Colonic mucosa (tissue), 4 donors: ENCODE data around the gene CCDC8. TPM values are rescaled to one million over a fixed set of nuclear protein-coding genes. Genes with fewer than 3 reads are reported as not detected.

Experiments used
- DNase-seq: peaks from one replicate; pipeline ENCODE4 v3.0.0-alpha.2; 2020
- H3K27ac ChIP-seq: fragments of 200-600 bp; one replicate; pipeline ENCODE4 v1.8.0; 2021
- H3K27me3 ChIP-seq: fragments of 200-600 bp; one replicate; pipeline ENCODE4 v1.8.0; 2021
- H3K36me3 ChIP-seq: fragments of 200-600 bp; one replicate; pipeline ENCODE4 v1.8.0; 2021
- H3K4me1 ChIP-seq: fragments of 200-600 bp; one replicate; pipeline ENCODE4 v1.8.0; 2021; ENCODE audit warnings: mild to moderate bottlenecking
- H3K4me3 ChIP-seq: fragments of 200-600 bp; one replicate; pipeline ENCODE4 v1.8.0; 2021
- H3K9ac ChIP-seq, 2 donors: one replicate each; pipeline ENCODE4 v1.7.0; 2013; ENCODE audit warnings: control low read depth in 2 of 2, low read depth in 2 of 2, low read length in 2 of 2
- H3K9me3 ChIP-seq: fragments of 200-600 bp; one replicate; pipeline ENCODE4 v1.8.0; 2021
- intact Hi-C: fragments of 100-400 bp; cut with DNase I; formaldehyde crosslinking; loops from one replicate; pipeline ENCODE4 v1.14.1; 2022
- total RNA-seq, 2 donors: library from RNA; stranded (reverse); fragmentation: NEBNext Ultra II Directional in 1 of 2; extraction: Animal tissue kit (Norgen Biotek cat#: 25700) in 1 of 2; gene quantifications; one replicate each; pipeline ENCODE4 v1.2.1, GENCODE V29; 2021
- TF ChIP-seq, protein P1 (sequence below): fragments of 200-600 bp; IDR thresholded peaks from one replicate; pipeline ENCODE4 v1.8.0; 2022; ENCODE audit warnings: antibody characterized with exemption, mild to moderate bottlenecking
- donor health status: healthy.
- donor health status: DM: no; HTN: no; CAD: no.
- donor health status: DM: no; HTN: no; CAD: no.

CCDC8 gene
- total RNA-seq, 2 donors from 2014 or later = 0.99 to 1.1 TPM

DNA sequence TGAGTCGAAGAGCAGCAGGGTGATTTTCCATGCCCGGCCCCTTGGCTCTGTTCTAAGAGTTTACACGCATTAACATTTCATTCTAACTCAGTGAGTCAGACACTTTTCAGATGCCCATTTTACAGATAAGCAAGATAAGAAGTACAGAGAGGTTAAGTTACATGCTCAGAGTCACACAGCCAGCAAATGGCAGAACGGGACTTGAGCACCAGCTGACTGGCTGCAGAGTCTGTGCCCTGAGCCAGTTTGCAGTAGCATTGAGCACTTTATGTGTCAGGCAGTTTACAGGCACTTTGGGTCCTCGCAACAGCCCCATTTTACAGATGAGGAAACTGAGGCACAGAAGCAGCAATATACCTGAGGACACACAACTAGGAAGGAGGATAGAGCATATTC is 19.0 kb downstream of the CCDC8 start:
- TF ChIP-seq, protein P1, sequence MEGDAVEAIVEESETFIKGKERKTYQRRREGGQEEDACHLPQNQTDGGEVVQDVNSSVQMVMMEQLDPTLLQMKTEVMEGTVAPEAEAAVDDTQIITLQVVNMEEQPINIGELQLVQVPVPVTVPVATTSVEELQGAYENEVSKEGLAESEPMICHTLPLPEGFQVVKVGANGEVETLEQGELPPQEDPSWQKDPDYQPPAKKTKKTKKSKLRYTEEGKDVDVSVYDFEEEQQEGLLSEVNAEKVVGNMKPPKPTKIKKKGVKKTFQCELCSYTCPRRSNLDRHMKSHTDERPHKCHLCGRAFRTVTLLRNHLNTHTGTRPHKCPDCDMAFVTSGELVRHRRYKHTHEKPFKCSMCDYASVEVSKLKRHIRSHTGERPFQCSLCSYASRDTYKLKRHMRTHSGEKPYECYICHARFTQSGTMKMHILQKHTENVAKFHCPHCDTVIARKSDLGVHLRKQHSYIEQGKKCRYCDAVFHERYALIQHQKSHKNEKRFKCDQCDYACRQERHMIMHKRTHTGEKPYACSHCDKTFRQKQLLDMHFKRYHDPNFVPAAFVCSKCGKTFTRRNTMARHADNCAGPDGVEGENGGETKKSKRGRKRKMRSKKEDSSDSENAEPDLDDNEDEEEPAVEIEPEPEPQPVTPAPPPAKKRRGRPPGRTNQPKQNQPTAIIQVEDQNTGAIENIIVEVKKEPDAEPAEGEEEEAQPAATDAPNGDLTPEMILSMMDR = no peak
- Histone ChIP-seq H3K4me1 (no peaks in the 10 kb centered on the region), H3K27me3 (no peaks in the 10 kb centered on the region), H3K27ac (no peak overlapping the region), H3K4me3 (no peak overlapping the region), H3K9me3 (no peaks in the 10 kb centered on the region), H3K9ac (no peak overlapping the region), H3K36me3 (peaks cover 6% of the 10 kb centered on the region)
- DNase-seq = no peak
- intact Hi-C loops = loop anchor here (5.0 kb wide), 2 partner anchors 112 to 123 kb away; no protein-coding TSS in a partner anchor

DNA sequence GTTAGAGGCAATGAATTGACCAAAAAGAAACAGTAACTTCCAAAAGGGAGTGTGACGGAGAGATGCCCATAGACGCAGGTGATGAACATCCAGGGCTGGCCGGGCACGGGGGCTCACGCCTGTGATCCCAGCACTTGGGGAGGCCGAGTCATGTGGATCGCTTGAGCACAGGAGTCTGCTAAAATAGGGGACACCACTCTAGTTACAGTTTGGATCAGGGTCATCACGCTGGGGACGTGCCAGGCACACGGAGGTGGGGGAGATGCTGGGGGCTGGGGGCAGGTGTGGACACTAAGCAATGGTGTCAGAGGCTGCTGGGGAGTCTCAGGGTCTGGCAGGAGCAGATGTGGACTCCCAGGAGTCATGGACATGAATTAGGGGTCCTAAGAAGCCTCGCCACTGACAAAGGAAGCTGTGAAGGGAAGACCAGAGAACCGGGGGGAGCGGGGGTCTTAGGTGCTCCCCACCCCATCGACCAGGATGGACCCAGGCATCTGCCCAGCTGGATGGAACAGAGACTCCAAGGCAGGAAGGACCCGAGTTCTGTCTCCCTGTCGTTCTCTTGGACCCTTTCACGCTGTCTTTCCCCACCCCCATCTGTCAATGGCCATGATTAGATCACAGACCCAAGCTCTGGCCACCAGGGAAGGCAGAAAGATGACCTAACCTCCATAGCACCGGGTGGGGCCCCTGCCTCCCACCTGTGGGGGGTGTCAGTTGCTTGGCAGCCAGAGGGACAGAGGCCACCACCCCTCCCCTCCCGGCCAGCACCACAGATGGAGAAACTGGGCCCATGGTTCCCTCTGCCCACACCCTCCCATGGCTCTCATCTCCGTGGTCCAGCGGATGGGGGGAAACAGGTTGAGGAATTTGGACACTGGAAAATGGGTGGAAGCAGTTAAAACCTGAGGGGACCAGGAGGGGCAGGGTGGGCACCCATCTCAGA is 19.6 kb downstream of the CCDC8 start:
- H3K36me3 ChIP-seq = peaks cover 7% of the 10 kb centered on the region
- no peak for DNase-seq
- H3K9ac ChIP-seq = no peak overlapping the region
- H3K9me3 ChIP-seq = no peaks in the 10 kb centered on the region
- no peaks in the 10 kb centered on the region for H3K4me1 ChIP-seq
- intact Hi-C loops = loop anchor here (5.0 kb wide), 2 partner anchors 111 to 124 kb away; no protein-coding TSS in a partner anchor
- no peaks in the 10 kb centered on the region for H3K27me3 ChIP-seq
- TF ChIP-seq, protein P1 = no peak
- no peak overlapping the region for H3K4me3 ChIP-seq
- H3K27ac ChIP-seq = no peak overlapping the region

DNA sequence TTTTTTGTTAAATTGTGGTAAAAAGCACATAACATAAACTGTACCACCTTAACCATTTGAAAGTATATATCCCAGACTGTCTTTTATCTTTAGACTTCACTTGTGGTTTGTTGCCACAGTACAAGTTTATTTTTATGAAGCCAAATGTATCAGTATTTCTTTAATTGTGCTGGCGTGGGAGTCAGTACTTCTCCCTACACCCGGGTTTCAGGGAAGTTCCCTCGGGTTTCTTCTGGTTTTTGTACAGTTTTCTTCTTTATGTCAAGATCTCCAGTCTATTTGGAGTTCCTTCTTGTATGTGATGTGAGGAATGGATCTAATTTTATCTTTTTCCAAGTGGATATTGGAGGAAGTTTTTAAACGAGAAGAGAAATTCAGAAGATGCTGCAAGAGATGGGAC is 20.5 kb downstream of the CCDC8 start:
- intact Hi-C loops = loop anchor here (5.0 kb wide), 2 partner anchors 111 to 124 kb away; no protein-coding TSS in a partner anchor
- Histone ChIP-seq H3K4me1 (no peaks in the 10 kb centered on the region), H3K4me3 (no peak overlapping the region), H3K9me3 (no peaks in the 10 kb centered on the region), H3K36me3 (peaks cover 7% of the 10 kb centered on the region), H3K9ac (no peak overlapping the region), H3K27ac (no peak overlapping the region), H3K27me3 (no peaks in the 10 kb centered on the region)
- no peak for DNase-seq
- TF ChIP-seq, protein P1 = no peak

DNA sequence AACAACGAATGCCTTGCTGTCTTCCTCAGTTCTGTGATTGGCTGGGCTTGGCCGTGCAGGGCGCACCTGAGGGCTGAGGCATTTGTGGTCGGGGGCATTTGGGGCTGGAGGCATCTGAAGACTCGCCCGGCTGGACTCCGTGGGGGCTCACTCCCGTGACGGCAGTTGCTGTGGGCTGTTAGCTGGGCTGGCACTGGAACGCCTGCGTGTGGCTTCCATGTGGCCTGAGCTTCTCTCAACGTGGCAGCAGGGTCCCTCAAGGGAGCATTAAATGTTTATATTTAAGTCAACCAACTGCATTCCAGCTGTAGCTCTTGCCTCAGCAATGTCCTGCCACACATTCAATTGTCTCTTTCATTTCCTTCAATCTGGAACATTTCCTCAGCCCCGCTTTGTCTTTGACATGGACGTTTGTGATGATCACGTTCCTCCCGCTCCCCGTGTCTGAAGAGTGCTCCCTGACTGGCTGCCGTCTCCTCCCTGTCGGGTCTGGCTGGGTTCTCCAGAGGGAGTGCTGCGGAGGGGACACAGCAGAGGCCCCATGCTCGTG is 21.0 kb downstream of the CCDC8 start:
- Histone ChIP-seq H3K9me3 (no peaks in the 10 kb centered on the region), H3K27me3 (no peaks in the 10 kb centered on the region), H3K4me1 (no peaks in the 10 kb centered on the region), H3K36me3 (peaks cover 11% of the 10 kb centered on the region), H3K27ac (no peak overlapping the region), H3K4me3 (no peak overlapping the region), H3K9ac (no peak overlapping the region)
- intact Hi-C loops = loop anchor here (5.0 kb wide), 2 partner anchors 110 to 125 kb away; no protein-coding TSS in a partner anchor
- no peak for DNase-seq
- TF ChIP-seq, protein P1 = no peak

DNA sequence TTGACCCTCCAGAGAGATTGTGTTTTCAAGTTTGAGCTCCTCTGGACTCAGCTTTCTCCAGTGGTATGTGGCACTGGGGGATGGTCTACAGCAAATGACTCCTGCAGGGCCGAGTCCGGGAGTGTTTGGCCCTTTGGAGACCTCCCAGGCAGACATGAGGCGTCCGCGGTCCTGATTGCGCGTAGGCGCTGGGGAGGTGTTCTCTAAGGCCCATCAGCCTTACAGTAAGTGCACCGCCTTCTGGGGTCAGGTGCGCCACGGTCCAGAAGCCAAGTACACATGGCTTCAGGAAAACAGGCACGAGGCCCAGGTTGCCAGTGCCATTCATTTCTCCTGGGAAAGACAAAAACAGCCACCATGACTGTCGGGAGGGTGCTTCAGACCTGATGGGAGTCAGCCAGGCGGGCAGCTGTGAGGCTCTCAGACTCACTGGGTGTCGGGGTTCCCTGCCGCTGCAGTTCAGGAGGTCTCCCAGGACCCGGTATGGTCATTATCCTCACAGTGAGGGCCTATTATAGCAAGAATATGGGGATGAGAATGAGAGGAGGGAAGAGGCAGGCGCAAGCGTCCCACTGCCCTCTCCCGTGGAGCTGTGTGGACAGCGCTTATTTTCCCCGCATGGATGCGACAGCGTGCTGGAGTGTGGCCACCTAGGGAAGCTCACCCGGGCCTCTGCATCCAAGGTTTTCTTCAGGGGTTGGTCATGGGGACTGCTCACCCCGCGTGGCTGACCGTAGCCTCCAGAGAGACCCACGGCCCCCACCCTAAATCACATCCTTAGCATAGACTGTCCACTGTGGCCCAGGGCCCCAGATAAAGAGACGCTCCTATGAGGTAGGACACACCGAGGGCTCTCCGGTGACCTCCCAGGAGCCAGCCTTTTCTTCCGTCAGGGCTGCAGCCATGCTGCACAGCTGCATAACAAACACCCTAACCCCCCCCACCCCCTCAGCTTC is 21.8 kb downstream of the CCDC8 start:
- H3K9ac ChIP-seq = no peak overlapping the region
- H3K36me3 ChIP-seq = peaks cover 14% of the 10 kb centered on the region
- no peak for DNase-seq
- H3K27ac ChIP-seq = no peak overlapping the region
- H3K9me3 ChIP-seq = no peaks in the 10 kb centered on the region
- no peaks in the 10 kb centered on the region for H3K27me3 ChIP-seq
- intact Hi-C loops = loop anchor here (5.0 kb wide), 2 partner anchors 109 to 126 kb away; no protein-coding TSS in a partner anchor
- TF ChIP-seq, protein P1 = no peak
- H3K4me3 ChIP-seq = no peak overlapping the region
- H3K4me1 ChIP-seq = no peaks in the 10 kb centered on the region
